ENCODE data around the gene ANKRD13D. TPM values are rescaled to one million over a fixed set of nuclear protein-coding genes. Genes with fewer than 3 reads are reported as not detected.

ANKRD13D gene
- polyA plus RNA-seq, 1 donor from 2014 or later = 93.5 TPM

GRCh38 chr11:67347964-67348749 is 59.1 kb downstream of the ANKRD13D start:
- Histone ChIP-seq H3K27ac (ENCODE audit: low read length) (no peak overlapping the region), H3K4me3 (ENCODE audit: low read length) (no peak overlapping the region), H3K9me3 (ENCODE audit: low read length) (no peaks in the 10 kb centered on the region), H4K20me1 (ENCODE audit: insufficient read depth) (no peaks in the 10 kb centered on the region), H3K79me2 (replicated peaks; ENCODE audit: insufficient read depth, low read length) (no peaks in the 10 kb centered on the region), H3K9ac (ENCODE audit: low read length) (no peak overlapping the region), H3K36me3 (ENCODE audit: insufficient read depth, low read length) (no peaks in the 10 kb centered on the region), H3K4me2 (ENCODE audit: low read length) (no peak overlapping the region), H3F3A (ENCODE audit: insufficient read depth, low read length, poor library complexity, severe bottlenecking) (no peaks in the 10 kb centered on the region), H3K27me3 (ENCODE audit: insufficient read depth, low read depth, low read length) (no peaks in the 10 kb centered on the region), H2AFZ (ENCODE audit: low read depth, low read length) (no peak overlapping the region), H3K9me2 (ENCODE audit: insufficient read depth, low read length) (no peaks in the 10 kb centered on the region)
- TF ChIP-seq RAD21 (conservative IDR thresholded peaks at IDR 0.05) (no peak), TAF1 (IDR thresholded peaks at IDR 0.05; ENCODE audit: low read depth) (no peak), EZH2 (IDR thresholded peaks at IDR 0.05; ENCODE audit: borderline replicate concordance, insufficient read depth, low read length, poor library complexity, severe bottlenecking) (no peak), SMC3 (conservative IDR thresholded peaks at IDR 0.05; ENCODE audit: poor library complexity) (no peak), MXI1 (conservative IDR thresholded peaks at IDR 0.05; ENCODE audit: poor library complexity, severe bottlenecking) (no peak), CTCF (IDR thresholded peaks at IDR 0.05; ENCODE audit: poor library complexity, severe bottlenecking) (no peak), EP300 (conservative IDR thresholded peaks at IDR 0.05; ENCODE audit: poor library complexity, severe bottlenecking) (no peak), REST (IDR thresholded peaks at IDR 0.05; ENCODE audit: borderline replicate concordance) (no peak), POLR2AphosphoS5 (IDR thresholded peaks at IDR 0.05) (no peak)

- no peak for TF ChIP-seq REST (IDR thresholded peaks at IDR 0.05; ENCODE audit: borderline replicate concordance)
- TF ChIP-seq RAD21 (conservative IDR thresholded peaks at IDR 0.05) = no peak
- TF ChIP-seq TAF1 (IDR thresholded peaks at IDR 0.05; ENCODE audit: low read depth) = no peak
- Histone ChIP-seq H3K4me3 (ENCODE audit: low read length) (no peak overlapping the region), H3K36me3 (ENCODE audit: insufficient read depth, low read length) (no peaks in the 10 kb centered on the region), H2AFZ (ENCODE audit: low read depth, low read length) (no peak overlapping the region), H3K27ac (ENCODE audit: low read length) (no peak overlapping the region), H3K9ac (ENCODE audit: low read length) (no peak overlapping the region), H3K9me3 (ENCODE audit: low read length) (no peaks in the 10 kb centered on the region), H4K20me1 (ENCODE audit: insufficient read depth) (no peaks in the 10 kb centered on the region), H3K79me2 (replicated peaks; ENCODE audit: insufficient read depth, low read length) (no peaks in the 10 kb centered on the region), H3K27me3 (ENCODE audit: insufficient read depth, low read depth, low read length) (no peaks in the 10 kb centered on the region), H3K9me2 (ENCODE audit: insufficient read depth, low read length) (no peaks in the 10 kb centered on the region), H3K4me2 (ENCODE audit: low read length) (no peak overlapping the region), H3F3A (ENCODE audit: insufficient read depth, low read length, poor library complexity, severe bottlenecking) (no peaks in the 10 kb centered on the region)
These were observed 59.9 kb downstream of the ANKRD13D start for GRCh38 chr11:67349036-67349435.

Data from neural cell (in vitro differentiated cells).